Glutamatergic neuron (in vitro differentiated cells): ENCODE results near the gene WSCD1. TPM values are rescaled to one million over a fixed set of nuclear protein-coding genes. Genes with fewer than 3 reads are reported as not detected.

ENCODE experiments used
- DNase-seq: peaks from one replicate; pipeline ENCODE4 v3.0.0; 2022
- H3K27ac Mint-ChIP-seq: one replicate; pipeline ENCODE4 v1.8.0; 2020; ENCODE audit warnings: mild to moderate bottlenecking, mixed read lengths, inconsistent platforms; ENCODE audit not compliant: unreplicated experiment
- H3K27me3 Mint-ChIP-seq: one replicate; pipeline ENCODE4 v1.8.0; 2020; ENCODE audit warnings: mild to moderate bottlenecking, moderate library complexity, mixed read lengths, inconsistent platforms; ENCODE audit not compliant: unreplicated experiment
- H3K36me3 Mint-ChIP-seq: one replicate; pipeline ENCODE4 v1.8.0; 2020; ENCODE audit warnings: mild to moderate bottlenecking, mixed read lengths, inconsistent platforms; ENCODE audit not compliant: unreplicated experiment
- H3K4me1 Mint-ChIP-seq: one replicate; pipeline ENCODE4 v1.8.0; 2020; ENCODE audit warnings: mild to moderate bottlenecking, low read depth, mixed read lengths, inconsistent platforms; ENCODE audit not compliant: unreplicated experiment
- H3K4me3 Mint-ChIP-seq: one replicate; pipeline ENCODE4 v1.8.0; 2020; ENCODE audit warnings: mild to moderate bottlenecking, mixed read lengths, inconsistent platforms; ENCODE audit not compliant: unreplicated experiment
- H3K9me3 Mint-ChIP-seq: one replicate; pipeline ENCODE4 v1.8.0; 2020; ENCODE audit warnings: mild to moderate bottlenecking, moderate library complexity, mixed read lengths, inconsistent platforms; ENCODE audit not compliant: unreplicated experiment
- total RNA-seq: library from RNA; stranded (reverse); fragmentation: NEBNext Ultra II Directional; extraction: Animal tissue kit (Norgen Biotek cat#: 25700); gene quantifications from one replicate; pipeline ENCODE4 v1.2.1, GENCODE V29; 2021; ENCODE audit not compliant: unreplicated experiment
- TF ChIP-seq, protein P1 (sequence below): fragments of 200-600 bp; sonication (generic); IDR thresholded peaks from one replicate; pipeline ENCODE4 v1.5.0; 2021; ENCODE audit not compliant: partially characterized antibody, unreplicated experiment

Gene WSCD1
- total RNA-seq, 1 donor from 2014 or later: 35.6 TPM

DNA sequence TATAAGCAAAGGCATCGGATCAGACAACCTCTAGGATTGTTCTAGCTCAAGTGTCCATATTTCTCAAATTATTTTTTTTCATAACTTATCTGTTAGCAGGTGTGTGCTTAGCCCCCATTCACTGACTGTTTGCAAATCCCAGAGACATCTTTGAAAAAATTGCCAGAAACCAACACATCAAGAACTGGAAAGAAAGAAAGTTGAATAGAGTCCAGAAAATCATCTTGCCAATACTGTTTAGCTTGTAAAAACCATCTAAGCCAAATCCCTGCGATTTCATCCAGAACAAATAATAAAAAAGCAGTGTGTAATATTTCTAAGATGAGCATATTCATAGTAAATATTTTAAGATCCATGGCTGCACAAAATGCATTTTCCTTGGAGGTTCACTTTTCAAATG is 64.5 kb downstream of the WSCD1 start:
- Mint-ChIP-seq H3K9me3 (no peaks in the 10 kb centered on the region), H3K27ac (no peak overlapping the region), H3K36me3 (no peaks in the 10 kb centered on the region), H3K27me3 (no peaks in the 10 kb centered on the region), H3K4me3 (no peak overlapping the region), H3K4me1 (peaks cover 15% of the 10 kb centered on the region)
- TF ChIP-seq, protein P1, sequence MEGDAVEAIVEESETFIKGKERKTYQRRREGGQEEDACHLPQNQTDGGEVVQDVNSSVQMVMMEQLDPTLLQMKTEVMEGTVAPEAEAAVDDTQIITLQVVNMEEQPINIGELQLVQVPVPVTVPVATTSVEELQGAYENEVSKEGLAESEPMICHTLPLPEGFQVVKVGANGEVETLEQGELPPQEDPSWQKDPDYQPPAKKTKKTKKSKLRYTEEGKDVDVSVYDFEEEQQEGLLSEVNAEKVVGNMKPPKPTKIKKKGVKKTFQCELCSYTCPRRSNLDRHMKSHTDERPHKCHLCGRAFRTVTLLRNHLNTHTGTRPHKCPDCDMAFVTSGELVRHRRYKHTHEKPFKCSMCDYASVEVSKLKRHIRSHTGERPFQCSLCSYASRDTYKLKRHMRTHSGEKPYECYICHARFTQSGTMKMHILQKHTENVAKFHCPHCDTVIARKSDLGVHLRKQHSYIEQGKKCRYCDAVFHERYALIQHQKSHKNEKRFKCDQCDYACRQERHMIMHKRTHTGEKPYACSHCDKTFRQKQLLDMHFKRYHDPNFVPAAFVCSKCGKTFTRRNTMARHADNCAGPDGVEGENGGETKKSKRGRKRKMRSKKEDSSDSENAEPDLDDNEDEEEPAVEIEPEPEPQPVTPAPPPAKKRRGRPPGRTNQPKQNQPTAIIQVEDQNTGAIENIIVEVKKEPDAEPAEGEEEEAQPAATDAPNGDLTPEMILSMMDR: no peak
- DNase-seq: no peak

DNA sequence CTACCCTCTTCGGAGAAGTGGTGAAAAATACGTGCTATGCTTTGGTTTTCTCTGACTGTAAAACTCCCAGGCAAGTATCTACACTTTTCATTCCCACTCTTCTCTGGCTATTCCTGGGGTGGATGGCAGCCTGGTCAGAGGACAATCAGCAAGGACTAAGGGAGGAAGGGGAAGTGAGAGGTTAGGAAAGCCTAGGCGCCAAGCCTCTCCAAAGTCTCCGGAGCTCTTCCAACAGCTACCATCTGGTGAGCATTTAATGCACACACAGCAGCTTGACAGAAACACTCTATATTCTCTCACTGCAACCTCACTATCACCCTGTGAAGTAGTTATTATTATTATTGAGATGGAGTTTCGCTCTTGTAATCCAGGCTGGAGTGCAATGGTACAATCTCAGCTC is 65.1 kb downstream of the WSCD1 start:
- TF ChIP-seq, protein P1: no peak
- H3K4me3 Mint-ChIP-seq: no peak overlapping the region
- H3K4me1 Mint-ChIP-seq: peaks cover 15% of the 10 kb centered on the region
- no peaks in the 10 kb centered on the region for H3K27me3 Mint-ChIP-seq
- H3K36me3 Mint-ChIP-seq: no peaks in the 10 kb centered on the region
- no peak for DNase-seq
- H3K27ac Mint-ChIP-seq: no peak overlapping the region
- no peaks in the 10 kb centered on the region for H3K9me3 Mint-ChIP-seq

DNA sequence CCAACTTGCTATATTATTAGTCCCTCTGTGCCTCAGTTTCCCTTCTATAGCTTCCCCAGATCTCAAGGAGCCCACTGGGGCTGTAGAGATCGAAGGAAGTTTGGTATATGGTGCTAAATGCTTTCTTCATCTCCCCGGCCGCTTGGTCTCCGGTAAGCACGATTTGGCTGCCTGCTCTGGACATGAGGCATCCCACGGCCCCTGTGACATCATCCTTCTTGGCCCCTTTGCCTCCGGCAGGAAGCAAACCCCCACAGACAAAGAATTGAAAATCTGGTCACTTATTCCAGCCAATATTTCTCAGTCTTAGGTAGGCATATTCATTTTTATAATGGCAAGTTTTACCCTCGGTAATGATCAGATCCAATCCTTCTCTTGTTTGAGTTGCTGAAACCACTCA is 65.8 kb downstream of the WSCD1 start:
- Mint-ChIP-seq H3K27me3 (no peaks in the 10 kb centered on the region), H3K4me1 (peaks cover 15% of the 10 kb centered on the region), H3K36me3 (no peaks in the 10 kb centered on the region), H3K9me3 (no peaks in the 10 kb centered on the region), H3K4me3 (no peak overlapping the region), H3K27ac (no peak overlapping the region)
- DNase-seq: no peak
- TF ChIP-seq, protein P1: no peak

DNA sequence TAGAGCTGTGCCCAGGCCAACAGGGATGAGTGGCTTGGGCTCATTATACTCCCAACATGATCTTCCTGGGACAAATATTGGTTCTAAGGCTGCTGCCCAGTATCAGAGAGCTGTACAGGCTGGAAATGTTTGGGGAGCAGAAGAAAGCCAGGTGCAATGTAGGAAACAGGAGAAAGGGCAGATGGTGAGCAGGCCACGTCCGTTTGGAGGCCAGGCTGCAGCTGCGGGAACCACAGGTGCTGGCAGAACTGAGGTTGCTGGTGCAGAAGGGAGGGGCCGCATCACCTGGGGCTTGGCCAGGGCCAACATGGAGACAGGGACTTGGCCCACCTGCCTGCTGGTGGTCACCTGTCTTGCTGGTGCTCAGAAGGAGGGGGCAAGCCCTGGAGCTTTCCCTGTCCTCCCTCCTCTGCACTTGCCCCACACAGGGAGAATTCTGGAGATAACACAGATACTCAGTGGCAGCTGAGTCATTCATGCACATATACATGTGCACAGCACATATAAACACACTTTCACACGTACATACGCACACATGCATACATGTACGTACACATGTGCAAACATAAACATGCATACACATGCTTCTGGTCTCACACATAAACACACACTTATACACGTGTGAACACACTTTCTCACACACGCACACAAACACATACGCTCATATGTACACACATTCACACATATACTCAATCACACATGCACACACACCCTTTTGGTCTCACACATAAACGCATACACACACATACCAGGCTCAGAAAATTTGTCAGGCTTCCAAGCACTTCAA is 67.7 kb downstream of the WSCD1 start:
- Mint-ChIP-seq H3K27ac (no peak overlapping the region), H3K4me3 (no peak overlapping the region), H3K27me3 (no peaks in the 10 kb centered on the region), H3K9me3 (no peaks in the 10 kb centered on the region), H3K36me3 (no peaks in the 10 kb centered on the region), H3K4me1 (peaks cover 6% of the 10 kb centered on the region)
- DNase-seq: no peak
- TF ChIP-seq, protein P1: no peak

DNA sequence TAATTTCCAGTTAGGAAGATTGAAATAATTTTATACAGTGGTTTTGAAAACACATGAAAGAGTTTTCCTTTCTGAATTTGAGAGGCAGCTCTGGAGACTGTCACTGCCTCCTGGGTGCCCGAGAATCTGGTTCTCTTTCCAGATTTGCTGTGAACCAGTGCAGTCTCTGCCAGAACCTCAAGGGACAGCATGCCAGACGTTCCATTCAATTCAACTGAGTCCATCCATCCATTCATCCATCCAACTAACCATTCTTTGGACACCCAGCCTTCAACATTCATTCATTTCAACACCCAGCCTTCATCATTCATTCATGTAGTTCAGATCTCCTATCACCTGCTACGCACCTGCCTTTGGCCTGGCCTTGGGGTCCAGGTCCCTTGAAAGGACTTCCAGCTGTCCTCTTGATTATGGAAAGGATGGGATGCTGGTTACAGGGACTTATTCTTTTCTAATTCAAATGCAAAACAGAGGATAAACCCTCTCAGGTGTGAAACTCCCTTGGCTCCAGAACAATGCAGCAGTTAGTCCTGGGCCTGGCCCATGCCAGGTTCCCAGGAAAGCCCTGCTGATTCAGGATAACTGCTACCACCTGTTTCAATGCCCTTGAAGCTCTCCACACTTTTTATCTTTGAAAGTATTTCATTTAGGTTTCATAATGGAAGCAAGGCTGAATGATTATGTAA is 68.7 kb downstream of the WSCD1 start:
- H3K4me3 Mint-ChIP-seq: no peak overlapping the region
- H3K36me3 Mint-ChIP-seq: no peaks in the 10 kb centered on the region
- no peak for DNase-seq
- TF ChIP-seq, protein P1: no peak
- H3K27me3 Mint-ChIP-seq: no peaks in the 10 kb centered on the region
- H3K27ac Mint-ChIP-seq: no peak overlapping the region
- H3K9me3 Mint-ChIP-seq: no peaks in the 10 kb centered on the region
- peaks cover 6% of the 10 kb centered on the region for H3K4me1 Mint-ChIP-seq
